Heart right ventricle (tissue), 16 donors: ENCODE measurements around the gene DISC1. TPM values are rescaled to one million over a fixed set of nuclear protein-coding genes. Genes with fewer than 3 reads are reported as not detected.
A peak's percentile ranks its signal among the peaks of the same experiment; 100 is the strongest.

ENCODE experiments used
- ATAC-seq, 8 donors: fragments of 200-7000 bp; cut with Tn5 transposase; one replicate each; pipeline ENCODE4 v1.9.1; 2020; ENCODE audit warnings: mild to moderate bottlenecking in 8 of 8, moderate library complexity in 8 of 8, moderate number of reproducible peaks in 1 of 8
- DNase-seq, 2 donors: peaks; one replicate each; pipeline ENCODE4 v3.0.0-alpha.2; 2020
- H3K27ac ChIP-seq, 10 donors: fragments of 200-600 bp; sonication (generic) in 2 of 10; one replicate each; pipeline versions ENCODE4 v1.5.0 to v1.8.0; 2020 to 2022; ENCODE audit warnings: mild to moderate bottlenecking in 3 of 10
- H3K27me3 ChIP-seq, 7 donors: fragments of 200-600 bp; one replicate each; pipeline ENCODE4 v1.8.0; 2021 to 2022; ENCODE audit warnings: mild to moderate bottlenecking in 2 of 7
- H3K36me3 ChIP-seq, 9 donors: fragments of 200-600 bp; sonication (generic) in 1 of 9; one replicate each; pipeline versions ENCODE4 v1.5.0 to v1.8.0; 2020 to 2022; ENCODE audit warnings: mild to moderate bottlenecking in 2 of 9
- H3K4me1 ChIP-seq, 9 donors: fragments of 200-600 bp; sonication (generic) in 1 of 9; one replicate each; pipeline versions ENCODE4 v1.5.0 to v1.8.0; 2020 to 2022; ENCODE audit warnings: mild to moderate bottlenecking in 4 of 9
- H3K4me3 ChIP-seq, 10 donors: fragments of 200-600 bp; sonication (generic) in 2 of 10; one replicate each; pipeline versions ENCODE4 v1.5.0 to v1.8.0; 2020 to 2022; ENCODE audit warnings: mild to moderate bottlenecking in 7 of 10, moderate library complexity in 2 of 10
- H3K9me3 ChIP-seq, 11 donors: fragments of 200-600 bp in 10 of 11; sonication (generic) in 2 of 11; one replicate each; pipeline versions ENCODE4 v1.5.0 to v1.8.0; 2013 to 2022; ENCODE audit warnings: mild to moderate bottlenecking in 2 of 11, control low read depth in 1 of 11, moderate library complexity in 1 of 11
- WGBS, 2 donors: extraction: QIAGEN DNeasy Blood & Tissue Kit; methylation state at CpG; one replicate each; pipeline ENCODE4 v1.1.7; 2013; ENCODE audit warnings: inconsistent platforms in 1 of 2; 5-methylcytosine and 5-hydroxymethylcytosine counted together
- intact Hi-C, 10 donors: fragments of 100-400 bp; cut with DNase I; formaldehyde crosslinking; loops; one replicate each; pipeline versions ENCODE4 v1.11.1 to v1.14.2; 2022
- polyA plus RNA-seq, 2 donors: library from polyadenylated mRNA; stranded (reverse); fragments of 200-250 nt; gene quantifications; one replicate each; pipeline ENCODE4 v1.2.3, GENCODE V29; 2013
- total RNA-seq, 10 donors: library from RNA; stranded (reverse); fragmentation: NEBNext Ultra II Directional in 3 of 10; extraction: Animal tissue kit (Norgen Biotek cat#: 25700) in 3 of 10; gene quantifications; one replicate each; pipeline versions ENCODE4 v1.2.1 to v1.2.4, GENCODE V29; 2021 to 2023
- TF ChIP-seq, protein P1 (sequence below), 9 donors: fragments of 200-600 bp; sonication (generic) in 2 of 9; IDR thresholded peaks; one replicate each; pipeline versions ENCODE4 v1.5.0 to v1.8.0; 2021 to 2022; ENCODE audit warnings: antibody characterized with exemption in 9 of 9, mild to moderate bottlenecking in 5 of 9, moderate library complexity in 1 of 9
- donor health status: Arrhythmogenic right ventricular cardiomyopathy.
- donor health status: ischemic (EF 13 %, LVEDD 7.1; RV severe dilation, severe dysfunction).
- donor health status: healthy with polysubstance abuse.
- donor health status: DM: no; HTN: yes; CAD: no.
- donor health status: DM: no; HTN: no; CAD: no.
- donor health status: ischemic (EF 25% LVEDD 6.9; RV normal size, moderate dysfunction).
- donor health status: ischemic (EF 25% LVEDD 5.7; RV mildly dilated, moderate dysfunction).
- donor health status: healthy.
- donor health status: DM: yes; HTN: yes; CAD: no.
- donor health status: Ischemic cardiomyopathy.
- donor health status: ischemic (EF 35%, LVEDD 5.7; RV mildly dilated, moderate dysfunction).
- donor health status: nonischemic (EF 11% LVEDD 7.7; RV severe dilation, severe dysfunction).
- donor health status: DM: yes; HTN: yes; CAD: no.
- donor health status: PGD.
- donor health status: ischemic (EF 29% LVEDD 5.4; RV normal size, mild dysfunction).
- donor health status: nonischemic (EF 23%, LVEDD 6.1; RV moderate dilation, normal function).

DISC1 gene
- total and polyA plus RNA-seq, 12 donors = 1.4 to 6.4 (median 4.0) TPM

DNA sequence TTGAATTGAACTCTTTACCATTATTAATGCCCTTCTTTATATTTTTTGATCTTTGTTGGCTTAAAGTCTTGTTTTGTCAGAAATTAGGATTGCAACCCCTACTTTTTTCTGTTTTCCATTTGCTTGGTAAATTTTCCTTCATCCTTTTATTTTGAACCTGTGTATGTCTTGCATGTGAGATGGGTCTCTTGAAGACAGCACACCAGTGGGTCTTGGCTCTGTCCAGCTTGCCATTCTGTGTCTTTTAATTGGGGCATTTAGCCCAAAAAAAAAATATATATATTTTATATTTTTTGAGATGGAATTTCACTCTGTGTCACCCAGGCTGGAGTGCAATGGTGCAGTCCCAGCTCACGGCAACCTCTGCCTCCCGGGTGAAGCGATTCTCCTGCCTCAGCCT, 33.6 kb downstream of the DISC1 start:
- TF ChIP-seq, protein P1, sequence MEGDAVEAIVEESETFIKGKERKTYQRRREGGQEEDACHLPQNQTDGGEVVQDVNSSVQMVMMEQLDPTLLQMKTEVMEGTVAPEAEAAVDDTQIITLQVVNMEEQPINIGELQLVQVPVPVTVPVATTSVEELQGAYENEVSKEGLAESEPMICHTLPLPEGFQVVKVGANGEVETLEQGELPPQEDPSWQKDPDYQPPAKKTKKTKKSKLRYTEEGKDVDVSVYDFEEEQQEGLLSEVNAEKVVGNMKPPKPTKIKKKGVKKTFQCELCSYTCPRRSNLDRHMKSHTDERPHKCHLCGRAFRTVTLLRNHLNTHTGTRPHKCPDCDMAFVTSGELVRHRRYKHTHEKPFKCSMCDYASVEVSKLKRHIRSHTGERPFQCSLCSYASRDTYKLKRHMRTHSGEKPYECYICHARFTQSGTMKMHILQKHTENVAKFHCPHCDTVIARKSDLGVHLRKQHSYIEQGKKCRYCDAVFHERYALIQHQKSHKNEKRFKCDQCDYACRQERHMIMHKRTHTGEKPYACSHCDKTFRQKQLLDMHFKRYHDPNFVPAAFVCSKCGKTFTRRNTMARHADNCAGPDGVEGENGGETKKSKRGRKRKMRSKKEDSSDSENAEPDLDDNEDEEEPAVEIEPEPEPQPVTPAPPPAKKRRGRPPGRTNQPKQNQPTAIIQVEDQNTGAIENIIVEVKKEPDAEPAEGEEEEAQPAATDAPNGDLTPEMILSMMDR (IDR thresholded peaks at IDR 0.05) = no peak
- Histone ChIP-seq H3K36me3 (no peaks in the 10 kb centered on the region), H3K27me3 (no peaks in the 10 kb centered on the region), H3K27ac (no peak overlapping the region), H3K4me3 (no peak overlapping the region), H3K9me3 (peaks cover 0 to 28% (median 10%) of the 10 kb centered on the region in 11 donors), H3K4me1 (peaks cover 0 to 16% (median 0%) of the 10 kb centered on the region in 9 donors)
- WGBS, 2 donors = 99 to 100% methylated on average over 3 of the region's 3 CpGs
- intact Hi-C loops = no loop called here
- DNase-seq (no peak), ATAC-seq (no peak)

DNA sequence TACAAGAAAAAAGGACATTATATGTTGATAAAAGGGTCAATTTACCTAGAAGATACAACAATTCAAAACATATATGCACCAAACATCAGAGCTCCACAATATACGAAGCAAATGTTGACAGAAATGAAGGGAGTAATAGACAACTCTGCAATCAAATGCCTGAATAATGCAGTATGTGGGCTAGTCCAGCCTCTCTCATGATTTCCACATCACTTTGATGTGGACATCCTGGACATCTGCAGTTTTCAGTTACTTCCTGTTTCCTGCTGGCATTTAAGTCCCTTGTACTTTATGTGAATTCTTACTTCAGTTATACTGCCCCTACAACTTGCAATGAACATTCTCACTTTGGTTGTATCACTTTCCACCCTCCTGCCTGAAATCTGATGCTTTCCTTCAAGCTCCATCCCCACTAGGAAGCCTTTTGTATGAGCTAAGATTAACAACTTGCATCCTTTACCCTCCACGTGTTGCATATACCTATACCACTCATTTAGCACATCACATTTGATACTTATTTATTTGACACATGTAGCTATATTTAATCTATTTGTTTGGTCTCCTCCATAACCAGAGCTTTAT, 36.7 kb downstream of the DISC1 start:
- Histone ChIP-seq H3K27me3 (no peaks in the 10 kb centered on the region), H3K27ac (no peak overlapping the region), H3K4me1 (peaks cover 0 to 31% (median 0%) of the 10 kb centered on the region in 9 donors), H3K9me3 (peaks cover 0 to 13% (median 4%) of the 10 kb centered on the region in 11 donors), H3K36me3 (no peaks in the 10 kb centered on the region), H3K4me3 (no peak overlapping the region)
- 78 to 79% methylated on average over 2 of the region's 2 CpGs for WGBS, 2 donors
- ATAC-seq = peak in 2 of 8 donors; percentile 41 to 53
- intact Hi-C loops = no loop called here
- DNase-seq = no peak
- TF ChIP-seq, protein P1 (IDR thresholded peaks at IDR 0.05) = no peak

DNA sequence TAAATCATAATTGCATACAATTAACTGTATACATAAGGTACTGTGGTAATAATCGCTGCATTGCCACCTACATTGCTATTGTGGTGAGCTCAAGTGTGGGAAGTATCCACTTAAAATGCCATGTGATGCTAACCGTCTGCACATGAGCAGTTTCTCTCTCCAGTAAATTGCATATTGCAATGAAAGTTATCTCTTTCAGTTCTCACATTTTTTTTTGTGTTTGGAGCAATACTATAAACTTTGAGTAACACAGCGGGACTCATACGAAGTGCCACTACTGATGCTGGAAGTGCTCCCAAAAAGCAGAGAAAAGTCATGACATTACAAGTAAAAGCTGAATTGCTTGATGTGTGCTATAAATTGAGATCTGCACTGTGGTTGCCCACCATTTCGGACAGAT, 38.5 kb downstream of the DISC1 start:
- Histone ChIP-seq H3K4me3 (no peak overlapping the region), H3K36me3 (no peaks in the 10 kb centered on the region), H3K27me3 (no peaks in the 10 kb centered on the region), H3K27ac (no peak overlapping the region), H3K9me3 (peaks cover 0 to 26% (median 11%) of the 10 kb centered on the region in 11 donors), H3K4me1 (peaks cover 0 to 31% (median 0%) of the 10 kb centered on the region in 9 donors)
- WGBS, 2 donors = 74 to 82% methylated on average over 5 of the region's 5 CpGs
- no peak for DNase-seq
- TF ChIP-seq, protein P1 (IDR thresholded peaks at IDR 0.05) = no peak
- intact Hi-C loops = no loop called here
- no peak for ATAC-seq

DNA sequence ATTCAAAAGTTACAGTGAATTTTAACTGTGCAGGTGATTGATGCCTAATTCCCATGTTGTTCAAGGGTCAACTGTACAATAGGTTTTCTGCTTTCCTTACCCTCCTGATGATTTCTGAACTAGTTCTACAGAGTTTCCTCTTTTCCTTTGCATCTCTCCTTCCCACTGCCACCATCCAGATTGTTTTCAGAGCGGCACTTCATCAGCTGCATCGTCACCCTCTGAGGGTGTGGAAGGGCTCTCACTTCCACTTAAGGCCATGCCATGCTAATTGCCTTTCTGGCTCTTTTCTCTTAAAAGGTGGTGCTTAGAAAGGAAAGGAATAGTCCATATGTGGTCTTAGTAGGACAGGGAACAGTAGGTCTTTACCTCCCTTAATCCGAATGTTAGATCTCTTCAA, 39.1 kb downstream of the DISC1 start:
- DNase-seq = no peak
- Histone ChIP-seq H3K36me3 (no peaks in the 10 kb centered on the region), H3K9me3 (peaks cover 0 to 32% (median 17%) of the 10 kb centered on the region in 11 donors), H3K4me1 (peaks cover 0 to 31% (median 0%) of the 10 kb centered on the region in 9 donors), H3K4me3 (no peak overlapping the region), H3K27ac (no peak overlapping the region), H3K27me3 (no peaks in the 10 kb centered on the region)
- TF ChIP-seq, protein P1 (IDR thresholded peaks at IDR 0.05) = no peak
- ATAC-seq = no peak
- WGBS, 2 donors = 92 to 96% methylated on average over 3 of the region's 3 CpGs
- intact Hi-C loops = no loop called here
